DLD1 (cell line): ENCODE data around the gene PLS1.
"Not testable (repeated sequence)": the region's sequence is repeated elsewhere in the genome, so short reads cannot be mapped to it uniquely, and the experiment has no call there.

Experiments
- in situ Hi-C: cut with HindIII; loops from 2 replicates; pipeline ENCODE4 v1.10.0; 2017; ENCODE audit warnings: low sequenced_read_pairs

PLS1 gene

DNA sequence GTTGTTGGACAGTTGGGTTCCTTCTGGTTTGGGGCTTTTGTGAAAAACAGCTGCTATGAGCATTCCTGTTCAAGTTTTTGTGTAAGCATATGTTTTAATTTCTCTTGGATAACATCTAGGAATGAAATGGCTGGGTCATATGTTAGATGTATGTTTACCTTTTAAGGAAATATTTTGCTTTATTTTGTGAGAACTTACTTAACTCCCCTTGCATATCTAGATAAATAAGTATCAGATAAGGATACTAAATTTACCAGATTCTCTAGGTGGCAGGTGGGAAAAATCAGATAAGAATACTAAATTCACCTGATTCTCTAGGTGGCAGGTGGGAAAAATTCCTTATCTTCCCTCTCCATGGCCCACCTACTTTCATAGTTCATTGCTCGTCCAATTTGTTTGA is 1.1 kb upstream of the PLS1 start:
- in situ Hi-C loops: no loop called here

- in situ Hi-C loops: no loop called here
Measured at GRCh38 chr3:142595581-142595950, 627 bp upstream of the PLS1 start.

- in situ Hi-C loops: no loop called here
Measured at GRCh38 chr3:142596726-142597088, 514 bp downstream of the PLS1 start.

DNA sequence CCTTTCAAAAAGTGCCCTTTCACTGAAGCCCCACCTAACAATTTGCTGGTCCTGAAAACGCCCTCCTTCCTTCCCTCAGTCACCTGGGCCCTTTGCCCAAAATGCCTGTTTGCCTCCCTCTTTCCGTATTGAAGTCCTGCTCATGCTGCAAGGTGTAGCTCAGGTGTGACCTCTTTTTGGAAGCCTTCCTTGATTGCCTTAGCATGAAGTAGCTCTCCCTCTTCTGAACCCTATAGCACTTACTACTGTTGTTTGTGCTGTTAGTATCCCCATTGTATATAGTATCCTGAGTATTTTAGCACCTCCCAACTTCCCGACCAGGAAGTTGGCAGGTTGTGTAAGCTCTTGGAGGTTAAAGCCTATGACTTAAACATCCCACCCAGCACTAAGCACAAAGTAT is 1.7 kb downstream of the PLS1 start:
- in situ Hi-C loops: no loop called here

DNA sequence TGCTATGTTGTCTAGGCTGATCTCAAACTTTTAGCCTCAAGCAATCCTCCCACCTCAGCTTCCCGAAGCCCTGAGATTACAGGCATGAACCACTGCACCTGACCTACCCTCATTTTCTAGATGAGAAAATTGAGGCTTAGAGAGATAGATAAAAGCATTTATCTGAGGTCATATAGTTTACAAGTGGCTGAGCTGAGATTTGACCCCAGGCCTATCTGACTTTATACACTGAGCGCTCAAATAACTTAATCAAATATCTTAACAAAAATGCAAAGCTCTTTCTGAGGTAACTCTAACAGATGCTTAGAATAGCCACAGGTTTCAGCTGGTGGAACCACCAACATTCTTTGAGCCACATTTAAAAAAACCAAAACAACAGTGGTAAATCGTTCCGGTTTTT is 5.5 kb downstream of the PLS1 start:
- in situ Hi-C loops: no loop called here

GRCh38 chr3:142602619-142603385 is 6.6 kb downstream of the PLS1 start:
- in situ Hi-C loops: no loop called here

DNA sequence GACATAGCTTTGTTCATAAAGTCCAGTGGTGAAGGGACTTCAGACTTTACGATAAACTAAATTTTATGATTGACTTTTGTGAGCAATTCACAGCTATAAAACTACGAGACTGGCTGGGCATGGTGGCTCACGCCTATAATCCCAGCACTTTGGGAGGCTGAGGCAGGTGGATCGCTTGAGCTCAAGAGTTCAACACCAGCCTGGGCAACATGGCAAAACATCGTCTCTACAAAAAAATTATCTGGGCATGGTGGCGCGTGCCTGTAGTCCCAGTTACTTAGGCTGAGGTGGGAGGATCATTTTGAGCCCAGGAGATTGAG is 7.2 kb downstream of the PLS1 start:
- in situ Hi-C loops: not testable (repeated sequence)

DNA sequence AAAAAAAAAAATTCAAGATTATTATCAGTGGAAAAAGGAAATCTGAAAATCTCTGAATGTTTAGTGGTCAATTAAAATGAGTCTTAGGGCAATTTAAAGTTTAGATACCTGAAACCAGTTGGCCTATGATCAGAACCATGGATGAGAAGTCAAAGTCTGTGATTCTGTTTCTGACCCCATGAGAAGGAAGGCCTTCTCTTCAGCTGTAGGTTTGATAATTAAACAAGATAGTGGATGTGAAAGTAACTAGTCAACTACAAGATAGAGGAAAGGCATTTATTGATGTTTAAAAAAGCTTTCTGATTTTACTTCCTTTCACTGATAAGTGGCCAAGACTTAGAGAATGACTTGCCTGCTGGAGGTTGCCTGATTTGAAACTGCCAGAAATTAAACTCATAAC is 8.7 kb downstream of the PLS1 start:
- in situ Hi-C loops: no loop called here

- in situ Hi-C loops: no loop called here
Measured at GRCh38 chr3:142608631-142609030, 12.4 kb downstream of the PLS1 start.

GRCh38 chr3:142609136-142609535 is 12.9 kb downstream of the PLS1 start:
- in situ Hi-C loops: no loop called here

GRCh38 chr3:142611206-142611605 is 15.0 kb downstream of the PLS1 start:
- in situ Hi-C loops: no loop called here

GRCh38 chr3:142613491-142613890 is 17.3 kb downstream of the PLS1 start:
- in situ Hi-C loops: no loop called here

GRCh38 chr3:142614059-142614626 is 17.9 kb downstream of the PLS1 start:
- in situ Hi-C loops: no loop called here

DNA sequence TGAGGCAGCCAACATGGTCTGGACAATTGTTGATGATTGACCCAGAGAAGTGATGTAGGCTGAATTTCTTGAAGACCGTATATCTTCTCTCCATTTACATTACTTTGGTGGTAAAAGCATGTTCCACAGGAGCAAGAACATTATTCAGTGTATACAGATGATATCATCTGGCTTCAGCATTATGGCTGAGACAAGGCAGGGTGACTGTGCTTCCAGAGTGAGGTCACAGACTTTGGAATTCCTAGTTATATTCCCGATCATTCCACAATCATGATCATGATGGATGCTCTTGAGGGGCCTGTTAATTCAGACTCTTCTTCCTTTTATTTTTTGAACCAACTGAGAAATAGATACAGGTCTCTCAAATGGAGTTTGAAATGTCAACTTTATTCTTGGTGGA is 19.0 kb downstream of the PLS1 start:
- in situ Hi-C loops: no loop called here

DNA sequence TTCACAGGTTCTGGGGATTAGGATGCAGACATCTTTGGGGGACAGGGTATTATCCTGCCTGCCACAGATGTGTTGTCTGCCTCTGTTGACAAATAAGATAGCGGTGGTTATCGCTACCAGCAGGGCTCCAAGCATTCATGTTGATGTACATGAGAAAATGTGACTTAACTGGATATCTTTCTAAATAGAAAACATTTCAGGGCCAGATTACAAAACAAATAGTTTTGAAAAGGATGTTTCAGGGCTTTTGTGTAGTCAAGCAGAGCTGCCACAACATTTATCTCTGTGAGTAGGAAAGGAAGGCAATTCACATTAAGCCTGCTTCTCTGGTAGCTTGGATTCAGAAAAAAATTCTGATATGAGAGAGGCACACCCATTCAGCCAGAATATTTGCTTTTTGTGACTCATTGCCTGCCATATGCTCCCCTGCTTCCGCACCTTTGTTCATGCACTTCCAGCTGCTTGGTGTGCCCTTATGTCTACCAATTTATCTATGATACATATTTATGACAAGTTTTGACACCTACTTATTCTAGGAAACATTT is 22.8 kb downstream of the PLS1 start:
- in situ Hi-C loops: no loop called here

GRCh38 chr3:142622405-142622804 is 26.2 kb downstream of the PLS1 start:
- in situ Hi-C loops: no loop called here

GRCh38 chr3:142623194-142623593 is 27.0 kb downstream of the PLS1 start:
- in situ Hi-C loops: no loop called here

- in situ Hi-C loops: no loop called here
Measured at GRCh38 chr3:142624341-142625152, 28.4 kb downstream of the PLS1 start.

GRCh38 chr3:142625153-142625440 is 28.9 kb downstream of the PLS1 start:
- in situ Hi-C loops: no loop called here

- in situ Hi-C loops: no loop called here
Measured at GRCh38 chr3:142626971-142627370, 30.8 kb downstream of the PLS1 start.

- in situ Hi-C loops: no loop called here
Measured at GRCh38 chr3:142628801-142629200, 32.6 kb downstream of the PLS1 start.

DNA sequence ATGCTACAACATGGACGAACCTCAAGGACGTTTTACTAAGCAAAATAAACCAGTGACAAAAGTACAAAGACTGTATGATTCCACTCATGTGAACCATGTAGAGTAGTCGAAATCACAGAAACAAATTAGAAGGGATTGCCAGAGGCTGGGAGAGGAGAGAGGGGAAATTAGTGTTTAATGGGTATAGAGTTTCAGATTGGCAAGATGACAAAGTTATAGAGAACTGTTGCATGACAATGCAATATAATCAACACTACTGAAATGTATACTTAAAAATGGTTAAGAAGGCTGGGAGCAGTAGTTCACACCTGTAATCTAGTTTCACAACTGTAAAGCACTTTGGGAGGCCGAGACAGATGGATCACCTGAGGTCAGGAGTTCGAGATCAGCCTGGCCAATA is 36.9 kb downstream of the PLS1 start:
- in situ Hi-C loops: no loop called here
